ENCODE results near the gene PTPN14. TPM values are rescaled to one million over a fixed set of nuclear protein-coding genes. Genes with fewer than 3 reads are reported as not detected.

PTPN14 gene
- total and polyA plus RNA-seq, 2 donors, result 1.3 to 4.3 TPM

- Histone ChIP-seq H3K4me1 (ENCODE audit: control insufficient read depth in 2 of 2, insufficient read depth in 2 of 2, low read length in 2 of 2) (no peaks in the 10 kb centered on the region), H3K4me3 (ENCODE audit: low read length in 2 of 2) (no peak overlapping the region), H3K27me3 (ENCODE audit: control insufficient read depth in 2 of 2, insufficient read depth in 1 of 2, low read length in 1 of 2) (no peaks in the 10 kb centered on the region), H3K27ac (ENCODE audit: low read depth in 1 of 2, low read length in 1 of 2) (no peak overlapping the region), H3K36me3 (ENCODE audit: control insufficient read depth in 2 of 2, insufficient read depth in 2 of 2, low read length in 1 of 2) (peaks cover 14 to 15% of the 10 kb centered on the region in 2 donors), H3K9me3 (ENCODE audit: control insufficient read depth in 2 of 2, insufficient read depth in 1 of 2, low read length in 1 of 2) (no peaks in the 10 kb centered on the region)
- no peak for DNase-seq (ENCODE audit: low read depth in 6 of 9, low spot score in 9 of 9)
- WGBS, result 95% methylated on average over 5 of the region's 5 CpGs
These were observed 234.8 kb downstream of the PTPN14 start for GRCh38 chr1:214316593-214316992.

- Histone ChIP-seq H3K4me3 (ENCODE audit: low read length in 2 of 2) (no peak overlapping the region), H3K9me3 (ENCODE audit: control insufficient read depth in 2 of 2, insufficient read depth in 1 of 2, low read length in 1 of 2) (no peaks in the 10 kb centered on the region), H3K27me3 (ENCODE audit: control insufficient read depth in 2 of 2, insufficient read depth in 1 of 2, low read length in 1 of 2) (no peaks in the 10 kb centered on the region), H3K27ac (ENCODE audit: low read depth in 1 of 2, low read length in 1 of 2) (no peak overlapping the region), H3K36me3 (ENCODE audit: control insufficient read depth in 2 of 2, insufficient read depth in 2 of 2, low read length in 1 of 2) (peaks cover 12 to 14% of the 10 kb centered on the region in 2 donors), H3K4me1 (ENCODE audit: control insufficient read depth in 2 of 2, insufficient read depth in 2 of 2, low read length in 2 of 2) (no peaks in the 10 kb centered on the region)
- 97% methylated on average over 5 of the region's 5 CpGs for WGBS
- DNase-seq (ENCODE audit: low read depth in 6 of 9, low spot score in 9 of 9), result no peak
These were observed 237.1 kb downstream of the PTPN14 start for GRCh38 chr1:214314178-214314843.

GRCh38 chr1:214312530-214313051, 238.8 kb downstream of the PTPN14 start:
- no peaks in the 10 kb centered on the region for H3K9me3 ChIP-seq (ENCODE audit: control insufficient read depth in 2 of 2, insufficient read depth in 1 of 2, low read length in 1 of 2)
- DNase-seq (ENCODE audit: low read depth in 6 of 9, low spot score in 9 of 9), result no peak
- H3K27ac ChIP-seq (ENCODE audit: low read depth in 1 of 2, low read length in 1 of 2), result no peak overlapping the region
- H3K4me1 ChIP-seq (ENCODE audit: control insufficient read depth in 2 of 2, insufficient read depth in 2 of 2, low read length in 2 of 2), result no peaks in the 10 kb centered on the region
- 97% methylated on average over 10 of the region's 10 CpGs for WGBS
- no peaks in the 10 kb centered on the region for H3K27me3 ChIP-seq (ENCODE audit: control insufficient read depth in 2 of 2, insufficient read depth in 1 of 2, low read length in 1 of 2)
- peaks cover 0 to 10% of the 10 kb centered on the region in 2 donors for H3K36me3 ChIP-seq (ENCODE audit: control insufficient read depth in 2 of 2, insufficient read depth in 2 of 2, low read length in 1 of 2)
- no peak overlapping the region for H3K4me3 ChIP-seq (ENCODE audit: low read length in 2 of 2)

GRCh38 chr1:214310777-214311690, 240.4 kb downstream of the PTPN14 start:
- Histone ChIP-seq H3K36me3 (ENCODE audit: control insufficient read depth in 2 of 2, insufficient read depth in 2 of 2, low read length in 1 of 2) (peaks cover 0 to 10% of the 10 kb centered on the region in 2 donors), H3K9me3 (ENCODE audit: control insufficient read depth in 2 of 2, insufficient read depth in 1 of 2, low read length in 1 of 2) (no peaks in the 10 kb centered on the region), H3K4me1 (ENCODE audit: control insufficient read depth in 2 of 2, insufficient read depth in 2 of 2, low read length in 2 of 2) (no peaks in the 10 kb centered on the region), H3K27ac (ENCODE audit: low read depth in 1 of 2, low read length in 1 of 2) (no peak overlapping the region), H3K27me3 (ENCODE audit: control insufficient read depth in 2 of 2, insufficient read depth in 1 of 2, low read length in 1 of 2) (no peaks in the 10 kb centered on the region), H3K4me3 (ENCODE audit: low read length in 2 of 2) (no peak overlapping the region)
- no peak for DNase-seq (ENCODE audit: low read depth in 6 of 9, low spot score in 9 of 9)
- 68% methylated on average over 11 of the region's 11 CpGs for WGBS

DNA sequence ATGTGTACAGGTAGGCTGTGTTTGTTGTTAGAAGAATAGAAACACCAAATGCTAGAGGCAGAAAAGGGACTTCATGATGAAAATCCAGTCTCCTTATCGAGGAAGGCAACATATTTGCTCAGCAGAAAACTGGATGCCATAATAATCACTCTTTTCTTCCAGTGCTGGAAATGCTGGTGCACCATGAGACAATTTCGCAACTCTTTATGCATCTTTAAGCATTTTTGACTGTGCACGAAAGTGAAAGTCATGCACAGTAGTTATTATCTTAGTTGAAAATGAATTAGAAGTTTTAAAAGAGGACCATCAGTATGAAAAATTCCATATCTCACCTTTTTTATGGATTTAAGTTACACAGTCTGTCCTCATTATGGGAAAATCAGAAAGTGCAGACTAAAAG, 241.4 kb downstream of the PTPN14 start:
- Histone ChIP-seq H3K27ac (ENCODE audit: low read depth in 1 of 2, low read length in 1 of 2) (no peak overlapping the region), H3K36me3 (ENCODE audit: control insufficient read depth in 2 of 2, insufficient read depth in 2 of 2, low read length in 1 of 2) (peaks cover 0 to 2% of the 10 kb centered on the region in 2 donors)
- 78% methylated on average over 3 of the region's 3 CpGs for WGBS

GRCh38 chr1:214306269-214306668, 245.1 kb downstream of the PTPN14 start:
- WGBS, result 98% methylated on average over 6 of the region's 6 CpGs
- Histone ChIP-seq H3K27me3 (ENCODE audit: control insufficient read depth in 2 of 2, insufficient read depth in 1 of 2, low read length in 1 of 2) (no peaks in the 10 kb centered on the region), H3K36me3 (ENCODE audit: control insufficient read depth in 2 of 2, insufficient read depth in 2 of 2, low read length in 1 of 2) (no peaks in the 10 kb centered on the region), H3K4me3 (ENCODE audit: low read length in 2 of 2) (no peak overlapping the region), H3K9me3 (ENCODE audit: control insufficient read depth in 2 of 2, insufficient read depth in 1 of 2, low read length in 1 of 2) (no peaks in the 10 kb centered on the region), H3K4me1 (ENCODE audit: control insufficient read depth in 2 of 2, insufficient read depth in 2 of 2, low read length in 2 of 2) (peaks cover 0 to 4% of the 10 kb centered on the region in 2 donors), H3K27ac (ENCODE audit: low read depth in 1 of 2, low read length in 1 of 2) (no peak overlapping the region)
- DNase-seq (ENCODE audit: low read depth in 6 of 9, low spot score in 9 of 9), result no peak

More for the DNA sequence above, 241.4 kb downstream of the PTPN14 start:
- no peaks in the 10 kb centered on the region for H3K4me1 ChIP-seq (ENCODE audit: control insufficient read depth in 2 of 2, insufficient read depth in 2 of 2, low read length in 2 of 2)
- H3K9me3 ChIP-seq (ENCODE audit: control insufficient read depth in 2 of 2, insufficient read depth in 1 of 2, low read length in 1 of 2), result no peaks in the 10 kb centered on the region
- DNase-seq (ENCODE audit: low read depth in 6 of 9, low spot score in 9 of 9), result no peak
- H3K27me3 ChIP-seq (ENCODE audit: control insufficient read depth in 2 of 2, insufficient read depth in 1 of 2, low read length in 1 of 2), result no peaks in the 10 kb centered on the region
- no peak overlapping the region for H3K4me3 ChIP-seq (ENCODE audit: low read length in 2 of 2)

DNA sequence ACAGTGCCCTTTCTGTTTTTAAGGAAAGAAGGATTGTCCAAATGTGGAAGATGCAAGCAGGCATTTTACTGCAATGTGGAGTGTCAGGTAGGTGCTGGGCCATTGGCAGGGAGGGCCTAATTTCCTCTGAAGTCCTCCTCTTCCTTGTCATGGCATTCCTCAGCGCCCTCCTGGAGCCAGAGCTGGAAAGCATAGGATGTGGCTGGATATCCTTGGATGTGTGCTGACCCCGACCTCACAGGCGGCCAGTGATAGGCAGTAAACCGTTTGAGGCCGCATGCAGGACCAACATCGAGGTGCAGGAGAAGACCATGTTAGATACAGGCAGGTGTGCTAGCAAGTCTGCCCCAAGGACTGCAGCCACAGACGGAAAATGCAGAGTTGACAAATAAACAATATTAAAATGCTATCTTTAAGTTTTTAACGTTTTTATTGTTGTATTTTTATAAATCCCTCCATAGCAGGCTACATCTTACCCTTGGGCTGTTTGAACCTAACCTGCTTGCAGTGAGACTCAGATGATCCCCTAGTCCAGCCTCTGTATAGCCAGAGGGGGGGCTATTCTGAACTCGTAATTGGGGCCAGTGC, 246.1 kb downstream of the PTPN14 start:
- no peak overlapping the region for H3K27ac ChIP-seq (ENCODE audit: low read depth in 1 of 2, low read length in 1 of 2)
- H3K27me3 ChIP-seq (ENCODE audit: control insufficient read depth in 2 of 2, insufficient read depth in 1 of 2, low read length in 1 of 2), result no peaks in the 10 kb centered on the region
- 98% methylated on average over 9 of the region's 9 CpGs for WGBS
- H3K36me3 ChIP-seq (ENCODE audit: control insufficient read depth in 2 of 2, insufficient read depth in 2 of 2, low read length in 1 of 2), result no peaks in the 10 kb centered on the region
- no peaks in the 10 kb centered on the region for H3K9me3 ChIP-seq (ENCODE audit: control insufficient read depth in 2 of 2, insufficient read depth in 1 of 2, low read length in 1 of 2)
- H3K4me3 ChIP-seq (ENCODE audit: low read length in 2 of 2), result no peak overlapping the region
- no peak for DNase-seq (ENCODE audit: low read depth in 6 of 9, low spot score in 9 of 9)
- peaks cover 0 to 4% of the 10 kb centered on the region in 2 donors for H3K4me1 ChIP-seq (ENCODE audit: control insufficient read depth in 2 of 2, insufficient read depth in 2 of 2, low read length in 2 of 2)

DNA sequence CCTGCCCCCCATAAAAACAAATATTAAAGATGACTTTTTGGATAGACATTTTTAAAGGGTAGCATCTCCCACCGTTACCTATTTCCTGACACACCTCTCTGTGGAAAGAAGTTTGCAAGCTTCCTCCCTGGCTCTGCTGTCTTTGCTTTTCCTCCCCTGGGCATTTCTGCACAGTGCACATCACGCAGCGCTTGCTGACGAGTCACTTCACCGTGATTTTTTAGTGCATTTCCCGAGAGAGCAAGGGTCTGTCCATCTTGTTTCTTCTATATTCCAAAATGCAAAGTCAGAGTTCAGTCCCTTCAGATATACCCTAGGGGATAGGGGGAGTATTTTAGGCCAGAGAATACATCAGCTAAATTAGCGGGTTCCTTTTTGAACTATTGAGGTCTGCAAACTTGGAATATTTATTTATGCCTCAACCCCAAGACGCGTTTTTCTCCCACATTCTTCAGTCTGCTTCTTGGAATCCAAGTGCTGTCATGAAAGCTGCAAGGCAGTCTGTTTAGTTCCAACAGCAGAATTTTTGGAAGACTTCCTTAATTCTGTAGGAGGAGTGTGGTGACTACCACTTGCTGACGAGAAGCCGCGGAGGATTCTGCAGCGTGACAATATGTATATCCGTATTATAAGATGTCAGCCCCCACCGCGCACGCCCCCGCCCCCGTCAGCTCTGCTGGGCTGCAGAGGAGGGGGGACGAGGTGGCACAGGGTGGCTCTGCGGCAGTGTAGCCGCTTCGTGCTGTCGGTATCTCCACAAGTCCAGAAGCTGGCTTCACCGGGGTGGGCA, 248.1 kb downstream of the PTPN14 start:
- no peaks in the 10 kb centered on the region for H3K27me3 ChIP-seq (ENCODE audit: control insufficient read depth in 2 of 2, insufficient read depth in 1 of 2, low read length in 1 of 2)
- no peak overlapping the region for H3K27ac ChIP-seq (ENCODE audit: low read depth in 1 of 2, low read length in 1 of 2)
- no peaks in the 10 kb centered on the region for H3K36me3 ChIP-seq (ENCODE audit: control insufficient read depth in 2 of 2, insufficient read depth in 2 of 2, low read length in 1 of 2)
- DNase-seq (ENCODE audit: low read depth in 6 of 9, low spot score in 9 of 9), result no peak
- peaks cover 0 to 4% of the 10 kb centered on the region in 2 donors for H3K4me1 ChIP-seq (ENCODE audit: control insufficient read depth in 2 of 2, insufficient read depth in 2 of 2, low read length in 2 of 2)
- no peaks in the 10 kb centered on the region for H3K9me3 ChIP-seq (ENCODE audit: control insufficient read depth in 2 of 2, insufficient read depth in 1 of 2, low read length in 1 of 2)
- 90% methylated on average over 25 of the region's 25 CpGs for WGBS
- no peak overlapping the region for H3K4me3 ChIP-seq (ENCODE audit: low read length in 2 of 2)

All from thymus (tissue), 11 donors.